ENCODE results near the gene GRHL1.

GRCh38 chr2:10019174-10019573, 67.7 kb downstream of the GRHL1 start:
- TF ChIP-seq CTCF (IDR thresholded peaks at IDR 0.05 in 4 of 5, conservative IDR thresholded peaks at IDR 0.05 in 1 of 5) (no peak), POLR2A (IDR thresholded peaks at IDR 0.05) (no peak)
